Parietal lobe (tissue), 2 donors: ENCODE results near the gene SLC4A7. TPM values are rescaled to one million over a fixed set of nuclear protein-coding genes. Genes with fewer than 3 reads are reported as not detected.

ENCODE experiments used
- small RNA-seq: library from RNA; depleted of rRNA; stranded (forward); fragments of <200 nt; gene quantifications from one replicate; pipeline ENCODE3, GENCODE V24; 2014; ENCODE audit warnings: low replicate concordance
- total RNA-seq: library from RNA; depleted of rRNA; stranded (reverse); fragments of >200 nt; gene quantifications from one replicate; pipeline ENCODE4 v1.2.3, GENCODE V29; 2014

SLC4A7 gene
- total RNA-seq, result 268 TPM

DNA sequence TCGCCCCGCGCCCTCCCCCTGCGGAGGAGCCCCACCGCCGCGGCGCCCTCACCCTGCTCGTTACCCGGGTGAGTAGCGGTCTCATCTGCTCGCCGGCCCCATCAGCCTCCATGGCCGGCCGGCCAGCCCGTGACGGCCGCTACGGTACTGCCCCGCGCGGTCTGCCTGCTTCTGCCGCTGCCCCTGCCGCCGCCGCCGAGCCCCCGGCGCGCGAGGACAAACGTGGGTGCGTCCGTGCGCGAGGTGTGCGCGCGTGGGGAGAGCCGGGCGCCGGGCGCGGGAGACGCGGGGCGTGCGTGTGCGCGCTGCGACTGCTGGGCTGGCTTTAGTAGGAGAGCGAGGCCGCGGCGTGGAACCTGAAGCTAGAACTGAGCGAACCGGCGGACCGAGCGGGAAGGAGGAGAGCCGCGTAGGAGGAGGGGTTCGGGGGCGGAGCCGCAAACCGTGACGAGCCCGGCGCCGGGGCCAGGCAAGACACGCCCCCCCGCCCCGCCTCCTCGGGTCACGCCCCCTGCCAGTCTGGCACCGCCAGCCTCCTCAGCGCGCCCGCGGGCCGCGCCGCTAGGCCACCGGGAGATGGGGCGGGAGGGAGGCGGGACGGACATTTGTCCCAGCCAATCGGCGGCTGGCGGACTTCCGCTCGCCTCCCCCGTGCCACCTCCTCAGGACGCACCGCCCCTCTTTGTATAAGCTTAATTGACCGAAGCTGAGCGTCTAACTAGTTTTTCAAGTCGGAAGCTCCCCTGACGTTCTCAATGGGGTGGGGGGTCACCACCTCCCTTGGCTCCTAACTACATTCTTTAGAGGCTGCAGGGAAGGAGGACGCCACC is at the start of gene SLC4A7:
Gene SLC4A7 (minus strand): TSS at position 370 of the 830 bp plus-strand sequence. CDS start 258 bp downstream, at position 112.

DNA sequence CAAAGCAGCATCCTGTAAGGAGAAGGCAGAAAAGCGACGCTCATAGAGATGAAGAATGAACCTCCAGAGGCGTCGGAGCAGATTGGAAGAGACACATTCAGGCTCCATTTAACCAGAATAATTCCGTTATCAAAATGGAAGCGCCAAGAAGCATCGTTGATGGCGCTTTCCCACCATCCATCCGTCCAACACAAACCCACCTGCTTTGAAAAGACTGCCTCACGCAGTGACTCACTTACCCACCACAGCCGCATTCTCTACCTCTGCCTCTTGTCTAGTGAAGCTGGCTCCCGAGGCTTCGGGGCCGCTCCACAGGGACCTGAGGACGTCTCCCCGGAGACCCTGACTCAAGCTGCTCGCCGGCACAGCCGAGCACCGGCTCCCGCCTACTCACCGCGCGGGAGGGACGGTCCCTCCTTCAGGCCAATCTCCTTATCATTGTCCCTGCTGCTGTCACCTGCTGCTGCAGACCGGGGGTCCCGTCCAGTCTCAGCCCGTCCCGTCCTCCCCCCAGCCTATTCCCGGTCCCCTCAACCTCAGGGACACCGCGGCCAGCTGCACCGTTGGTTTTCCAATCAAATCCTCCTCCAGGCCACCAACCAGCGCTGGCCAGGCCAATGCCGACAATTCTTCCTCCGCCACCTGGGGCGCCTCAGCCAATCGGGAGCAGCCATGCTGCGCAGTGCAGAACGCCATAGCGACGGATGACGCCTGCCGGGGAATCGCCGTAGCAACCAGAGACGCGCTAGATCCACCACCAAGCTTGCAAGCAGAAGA is 115.2 kb downstream of the SLC4A7 start, which contains the start of gene NEK10:
Gene NEK10 (minus strand): TSS at position 553 of the 777 bp plus-strand sequence. CDS start 16,501 bp downstream, outside the sequence.

Small RNA genes lying within 50 kb of the gene (small RNA-seq; reads per million reads assigned to genes)
- not detected for gene AC137675.1
- not detected for gene RNU1-96P

Other genes starting within 250 kb of the SLC4A7 start
- 42.9 TPM for gene NEK10, start 115.0 kb downstream of the SLC4A7 start, total RNA-seq
- 20.0 TPM for gene EOMES, start 237.9 kb upstream of the SLC4A7 start, total RNA-seq